Progenitor cell of endocrine pancreas (in vitro differentiated cells): Measurements from ENCODE around the gene ORM2. TPM values are rescaled to one million over a fixed set of nuclear protein-coding genes. Genes with fewer than 3 reads are reported as not detected.

Experiments
- DNase-seq: peaks from one replicate; pipeline ENCODE4 v3.0.0; 2021; ENCODE audit warnings: low spot score; ENCODE audit not compliant: unreplicated experiment
- H3K27ac Mint-ChIP-seq: 2 replicates; pipeline ENCODE4 v1.8.0; 2021; ENCODE audit warnings: mild to moderate bottlenecking, moderate library complexity, mixed read lengths
- H3K27me3 Mint-ChIP-seq: 2 replicates; pipeline ENCODE4 v1.8.0; 2021; ENCODE audit warnings: mixed read lengths
- H3K36me3 Mint-ChIP-seq: 2 replicates; pipeline ENCODE4 v1.8.0; 2022; ENCODE audit warnings: mixed read lengths; ENCODE audit not compliant: insufficient read depth
- H3K4me1 Mint-ChIP-seq: 2 replicates; pipeline ENCODE4 v1.8.0; 2021; ENCODE audit warnings: low read depth, mixed read lengths
- H3K4me3 Mint-ChIP-seq: 2 replicates; pipeline ENCODE4 v1.8.0; 2021; ENCODE audit warnings: low read depth, mild to moderate bottlenecking, moderate library complexity, mixed read lengths
- H3K9me3 Mint-ChIP-seq: 2 replicates; pipeline ENCODE4 v1.8.0; 2021; ENCODE audit warnings: low read depth, mixed read lengths
- total RNA-seq: library from RNA; stranded (reverse); gene quantifications from 2 replicates; pipeline ENCODE4 v1.2.1, GENCODE V29; 2021
- TF ChIP-seq, protein P1 (sequence below): fragments of 200-600 bp; sonication (generic); IDR thresholded peaks from one replicate; pipeline ENCODE4 v1.5.0; 2021; ENCODE audit warnings: antibody characterized with exemption, mild to moderate bottlenecking; ENCODE audit not compliant: unreplicated experiment

The ORM2 gene
- total RNA-seq, 1 donor from 2014 or later, result 5.4 TPM

DNA sequence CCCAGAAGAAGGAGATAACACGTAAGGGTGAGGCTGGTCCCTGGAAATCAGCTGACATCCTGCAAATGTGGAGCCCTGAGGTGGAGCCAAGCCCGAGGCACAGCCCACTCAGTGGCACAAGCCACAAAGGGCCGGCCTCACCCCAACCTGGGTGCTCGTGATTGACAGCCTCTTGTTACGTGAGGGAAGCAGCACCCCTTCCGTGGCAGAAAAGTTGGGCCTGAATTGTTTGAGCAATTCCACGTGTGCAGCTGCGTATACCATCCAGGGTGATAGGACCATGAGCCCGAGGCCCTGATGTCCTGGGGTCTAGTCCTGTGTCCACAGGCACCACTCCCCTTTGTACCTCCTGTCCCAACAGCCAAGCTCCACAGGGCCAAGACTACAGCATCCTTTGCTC is 4.8 kb downstream of the ORM2 start:
- peaks cover 16% of the 10 kb centered on the region for H3K36me3 Mint-ChIP-seq
- TF ChIP-seq, protein P1, sequence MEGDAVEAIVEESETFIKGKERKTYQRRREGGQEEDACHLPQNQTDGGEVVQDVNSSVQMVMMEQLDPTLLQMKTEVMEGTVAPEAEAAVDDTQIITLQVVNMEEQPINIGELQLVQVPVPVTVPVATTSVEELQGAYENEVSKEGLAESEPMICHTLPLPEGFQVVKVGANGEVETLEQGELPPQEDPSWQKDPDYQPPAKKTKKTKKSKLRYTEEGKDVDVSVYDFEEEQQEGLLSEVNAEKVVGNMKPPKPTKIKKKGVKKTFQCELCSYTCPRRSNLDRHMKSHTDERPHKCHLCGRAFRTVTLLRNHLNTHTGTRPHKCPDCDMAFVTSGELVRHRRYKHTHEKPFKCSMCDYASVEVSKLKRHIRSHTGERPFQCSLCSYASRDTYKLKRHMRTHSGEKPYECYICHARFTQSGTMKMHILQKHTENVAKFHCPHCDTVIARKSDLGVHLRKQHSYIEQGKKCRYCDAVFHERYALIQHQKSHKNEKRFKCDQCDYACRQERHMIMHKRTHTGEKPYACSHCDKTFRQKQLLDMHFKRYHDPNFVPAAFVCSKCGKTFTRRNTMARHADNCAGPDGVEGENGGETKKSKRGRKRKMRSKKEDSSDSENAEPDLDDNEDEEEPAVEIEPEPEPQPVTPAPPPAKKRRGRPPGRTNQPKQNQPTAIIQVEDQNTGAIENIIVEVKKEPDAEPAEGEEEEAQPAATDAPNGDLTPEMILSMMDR, result no peak
- H3K9me3 Mint-ChIP-seq, result no peaks in the 10 kb centered on the region
- DNase-seq, result no peak
- no peaks in the 10 kb centered on the region for H3K27me3 Mint-ChIP-seq
- H3K27ac Mint-ChIP-seq, result no peak overlapping the region
- no peaks in the 10 kb centered on the region for H3K4me1 Mint-ChIP-seq
- H3K4me3 Mint-ChIP-seq, result no peak overlapping the region

DNA sequence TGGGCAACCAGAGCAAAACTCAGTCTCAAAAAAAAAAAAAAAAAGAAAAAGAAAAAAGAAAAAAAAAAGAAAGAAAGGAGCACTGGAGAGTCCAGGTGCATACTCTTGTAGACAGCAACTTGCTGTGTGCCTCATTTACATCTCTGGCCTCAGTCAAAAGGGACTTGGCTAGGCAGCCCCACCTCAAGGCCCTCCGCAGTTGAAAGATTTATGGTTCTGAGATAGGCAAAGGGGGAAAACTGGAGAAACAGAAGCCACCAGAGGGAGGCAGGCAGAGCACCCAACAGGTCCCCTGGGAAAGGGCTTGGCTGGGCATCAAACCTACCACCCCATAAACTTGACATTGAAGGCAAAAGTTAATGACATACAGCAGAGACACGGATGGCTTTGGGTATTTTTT is 6.1 kb downstream of the ORM2 start:
- TF ChIP-seq, protein P1, result no peak
- no peak for DNase-seq
- Mint-ChIP-seq H3K9me3 (no peaks in the 10 kb centered on the region), H3K36me3 (peaks cover 18% of the 10 kb centered on the region), H3K27ac (no peak overlapping the region), H3K4me1 (no peaks in the 10 kb centered on the region), H3K27me3 (no peaks in the 10 kb centered on the region), H3K4me3 (no peak overlapping the region)

DNA sequence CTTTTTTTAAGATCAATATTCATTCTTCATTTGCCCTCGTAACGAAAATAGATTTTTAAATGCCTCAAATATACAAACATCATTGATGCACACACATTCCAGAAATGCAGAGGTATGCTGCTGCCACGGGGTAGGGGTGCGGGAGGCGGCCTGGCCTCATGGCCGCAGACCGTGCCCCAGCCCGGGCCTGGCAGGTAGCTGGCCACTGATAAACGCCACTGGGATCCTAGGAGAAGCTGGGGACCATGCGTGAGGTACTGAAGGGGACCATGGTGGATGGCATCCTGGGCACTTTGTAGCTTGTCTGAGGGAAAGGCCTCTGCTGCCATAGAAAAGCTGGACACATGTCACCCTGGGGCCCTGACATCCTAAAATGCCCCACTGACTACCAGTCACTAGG is 6.5 kb downstream of the ORM2 start:
- Mint-ChIP-seq H3K4me3 (no peak overlapping the region), H3K9me3 (no peaks in the 10 kb centered on the region), H3K4me1 (no peaks in the 10 kb centered on the region), H3K27ac (no peak overlapping the region), H3K36me3 (peaks cover 18% of the 10 kb centered on the region), H3K27me3 (no peaks in the 10 kb centered on the region)
- TF ChIP-seq, protein P1, result no peak
- no peak for DNase-seq

DNA sequence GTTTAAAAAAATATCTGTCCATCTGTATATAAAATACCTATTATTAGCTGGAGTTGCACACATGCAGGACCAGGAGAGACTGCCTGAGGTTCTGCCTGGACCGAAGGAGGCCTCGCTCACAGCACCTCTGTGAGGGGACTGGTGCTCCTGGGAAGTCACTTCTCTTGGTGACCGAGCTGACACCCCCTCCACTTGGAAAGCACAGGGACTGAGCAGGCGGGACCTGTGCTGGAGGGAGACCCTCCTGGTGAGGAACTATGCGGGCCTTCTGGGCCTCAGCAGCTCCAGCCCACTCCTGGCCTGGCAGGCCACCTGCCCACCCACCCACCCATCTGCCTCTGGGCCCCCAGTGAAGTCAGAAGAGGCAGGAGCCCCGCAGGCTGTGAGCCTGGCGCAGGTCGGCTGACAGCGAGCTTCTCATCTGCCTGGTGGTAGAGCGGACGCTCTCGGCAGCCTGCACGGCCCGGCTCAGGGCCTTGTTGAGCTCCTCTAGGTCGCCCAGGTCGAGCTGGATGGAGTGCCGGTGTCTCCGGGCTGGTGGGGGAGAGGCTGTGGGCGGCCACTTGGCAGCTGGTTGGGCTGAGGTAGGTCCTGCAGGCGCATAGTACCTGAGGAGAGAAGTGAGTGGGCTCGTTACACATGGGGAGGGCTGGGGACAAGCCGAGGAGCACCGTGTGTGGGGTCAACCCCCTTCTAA is 7.2 kb downstream of the ORM2 start:
- TF ChIP-seq, protein P1, result no peak
- DNase-seq, result no peak
- no peak overlapping the region for H3K27ac Mint-ChIP-seq
- H3K36me3 Mint-ChIP-seq, result peaks cover 21% of the 10 kb centered on the region
- no peaks in the 10 kb centered on the region for H3K4me1 Mint-ChIP-seq
- no peak overlapping the region for H3K4me3 Mint-ChIP-seq
- no peaks in the 10 kb centered on the region for H3K9me3 Mint-ChIP-seq
- no peaks in the 10 kb centered on the region for H3K27me3 Mint-ChIP-seq

DNA sequence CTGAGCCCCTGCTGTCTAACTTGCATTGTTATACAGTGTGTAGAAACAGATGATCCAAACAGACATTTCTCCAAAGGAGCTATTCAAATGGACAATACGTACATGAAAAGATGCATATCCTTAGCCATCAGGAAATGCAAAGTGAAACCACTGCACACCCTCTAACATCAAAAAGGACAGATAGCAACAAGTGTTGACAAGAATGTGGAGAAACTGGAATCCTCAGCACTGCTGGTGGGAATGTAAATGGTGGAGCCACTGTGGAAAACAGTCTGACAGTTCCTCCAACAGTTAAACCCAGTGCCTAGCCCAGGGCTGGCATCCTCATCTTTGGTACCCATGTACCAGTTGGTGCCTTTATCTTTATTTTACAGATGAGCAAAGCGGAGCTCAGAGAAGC is 8.5 kb downstream of the ORM2 start:
- H3K36me3 Mint-ChIP-seq, result peaks cover 23% of the 10 kb centered on the region
- no peaks in the 10 kb centered on the region for H3K4me1 Mint-ChIP-seq
- no peaks in the 10 kb centered on the region for H3K9me3 Mint-ChIP-seq
- no peaks in the 10 kb centered on the region for H3K27me3 Mint-ChIP-seq
- no peak overlapping the region for H3K4me3 Mint-ChIP-seq
- DNase-seq, result no peak
- TF ChIP-seq, protein P1, result no peak
- H3K27ac Mint-ChIP-seq, result no peak overlapping the region
